Measurements from ENCODE around the gene KRT4. TPM values are rescaled to one million over a fixed set of nuclear protein-coding genes. Genes with fewer than 3 reads are reported as not detected.
"Not testable (repeated sequence)": the region's sequence is repeated elsewhere in the genome, so short reads cannot be mapped to it uniquely, and the experiment has no call there.

KRT4 gene
- total and polyA plus RNA-seq, 3 experiments from 2014 or later: not detected

GRCh38 chr12:52796839-52797528 is 16.9 kb downstream of the KRT4 start:
- H3K9me3 Mint-ChIP-seq: peaks cover 0 to 1% (median 0%) of the 10 kb centered on the region in 5 donors
- no peak for DNase-seq
- H3K36me3 Mint-ChIP-seq: peaks cover 0 to 3% (median 0%) of the 10 kb centered on the region in 3 donors
- CTCF ChIA-PET: no interaction called here
- Histone ChIP-seq H3K36me3 (ENCODE audit: insufficient read depth, low read length) (no peaks in the 10 kb centered on the region), H3K4me1 (ENCODE audit: insufficient read depth, low read length) (no peaks in the 10 kb centered on the region), H3K27me3 (ENCODE audit: insufficient read depth, low read length, poor library complexity, severe bottlenecking) (no peaks in the 10 kb centered on the region), H3K9me3 (ENCODE audit: low read length) (no peaks in the 10 kb centered on the region), H3K27ac (ENCODE audit: low read depth, low read length) (no peak overlapping the region), H3K4me3 (ENCODE audit: low read length) (no peak overlapping the region)
- POLR2A ChIA-PET: no interaction called here
- H3K27ac Mint-ChIP-seq: peak overlapping the region in 1 of 8 donors; percentile 54
- H3K27me3 Mint-ChIP-seq: peaks cover 8 to 17% of the 10 kb centered on the region in 2 donors
- no peaks in the 10 kb centered on the region for H3K4me1 Mint-ChIP-seq
- H3K4me3 Mint-ChIP-seq: no peak overlapping the region

GRCh38 chr12:52796429-52796794 is 17.5 kb downstream of the KRT4 start:
- no peaks in the 10 kb centered on the region for H3K36me3 ChIP-seq (ENCODE audit: insufficient read depth, low read length)
- no peak overlapping the region for H3K4me3 Mint-ChIP-seq
- H3K4me1 ChIP-seq (ENCODE audit: insufficient read depth, low read length): no peaks in the 10 kb centered on the region
- H3K27ac ChIP-seq (ENCODE audit: low read depth, low read length): no peak overlapping the region
- H3K9me3 Mint-ChIP-seq: peaks cover 0 to 1% (median 0%) of the 10 kb centered on the region in 5 donors
- peaks cover 0 to 3% (median 0%) of the 10 kb centered on the region in 3 donors for H3K36me3 Mint-ChIP-seq
- H3K9me3 ChIP-seq (ENCODE audit: low read length): no peaks in the 10 kb centered on the region
- peaks cover 10 to 22% of the 10 kb centered on the region in 2 donors for H3K27me3 Mint-ChIP-seq
- no peaks in the 10 kb centered on the region for H3K4me1 Mint-ChIP-seq
- H3K27ac Mint-ChIP-seq: peak overlapping the region in 1 of 8 donors; percentile 54
- no peaks in the 10 kb centered on the region for H3K27me3 ChIP-seq (ENCODE audit: insufficient read depth, low read length, poor library complexity, severe bottlenecking)
- no peak for DNase-seq
- CTCF ChIA-PET: no interaction called here
- no peak overlapping the region for H3K4me3 ChIP-seq (ENCODE audit: low read length)
- POLR2A ChIA-PET: no interaction called here

- H3K4me1 ChIP-seq (ENCODE audit: insufficient read depth, low read length): no peaks in the 10 kb centered on the region
- H3K36me3 Mint-ChIP-seq: peaks cover 0 to 3% (median 0%) of the 10 kb centered on the region in 3 donors
- H3K27ac Mint-ChIP-seq: peak within 1 kb of the TSS in 1 of 8 donors; percentile 54
- H3K27me3 ChIP-seq (ENCODE audit: insufficient read depth, low read length, poor library complexity, severe bottlenecking): no peaks in the 10 kb centered on the region
- no peak within 1 kb of the TSS for H3K27ac ChIP-seq (ENCODE audit: low read depth, low read length)
- POLR2A ChIA-PET: no interaction called here
- H3K4me3 Mint-ChIP-seq: no peak within 1 kb of the TSS
- H3K9me3 Mint-ChIP-seq: peaks cover 0 to 1% (median 0%) of the 10 kb centered on the region in 5 donors
- CTCF ChIA-PET: no interaction called here
- H3K9me3 ChIP-seq (ENCODE audit: low read length): no peaks in the 10 kb centered on the region
- H3K4me3 ChIP-seq (ENCODE audit: low read length): no peak within 1 kb of the TSS
- DNase-seq: no peak
- peaks cover 10 to 22% of the 10 kb centered on the region in 2 donors for H3K27me3 Mint-ChIP-seq
- no peaks in the 10 kb centered on the region for H3K36me3 ChIP-seq (ENCODE audit: insufficient read depth, low read length)
- H3K4me1 Mint-ChIP-seq: no peaks in the 10 kb centered on the region
These were observed 18.1 kb downstream of the KRT4 start, which contains the start of gene KRT3 for GRCh38 chr12:52795694-52796428. KRT3 (minus strand) TSS chr12:52796117; CDS start chr12:52796042, 75 bp downstream.

DNA sequence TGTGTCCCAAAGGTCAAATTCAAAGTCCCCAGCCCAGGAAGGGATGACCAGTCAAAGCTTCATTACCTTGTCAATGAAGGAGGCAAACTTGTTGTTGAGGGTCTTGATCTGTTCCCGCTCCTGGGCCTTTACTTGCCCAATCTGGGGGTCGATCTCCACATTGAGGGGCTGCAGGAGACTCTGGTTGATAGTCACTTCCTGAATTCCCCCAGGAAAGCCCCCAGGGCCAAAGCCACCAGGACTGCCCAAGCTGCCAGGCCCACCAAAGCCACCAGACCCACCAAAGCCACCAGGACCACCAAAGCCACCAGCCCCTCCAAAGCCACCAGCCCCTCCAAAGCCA is 18.6 kb downstream of the KRT4 start:
- H3K4me3 ChIP-seq (ENCODE audit: low read length); H3K27ac Mint-ChIP-seq; H3K36me3 Mint-ChIP-seq; DNase-seq; H3K27me3 ChIP-seq (ENCODE audit: insufficient read depth, low read length, poor library complexity, severe bottlenecking); CTCF ChIA-PET; H3K27ac ChIP-seq (ENCODE audit: low read depth, low read length); POLR2A ChIA-PET; H3K9me3 Mint-ChIP-seq; H3K4me3 Mint-ChIP-seq; H3K36me3 ChIP-seq (ENCODE audit: insufficient read depth, low read length); H3K9me3 ChIP-seq (ENCODE audit: low read length); H3K4me1 ChIP-seq (ENCODE audit: insufficient read depth, low read length); H3K4me1 Mint-ChIP-seq: not testable (repeated sequence)
- H3K27me3 Mint-ChIP-seq: peaks cover 10 to 26% of the 10 kb centered on the region in 2 donors

GRCh38 chr12:52794479-52795331 is 19.2 kb downstream of the KRT4 start:
- H3K4me3 ChIP-seq (ENCODE audit: low read length): no peak overlapping the region
- H3K36me3 Mint-ChIP-seq: peaks cover 0 to 3% (median 0%) of the 10 kb centered on the region in 3 donors
- no peak overlapping the region for H3K27ac ChIP-seq (ENCODE audit: low read depth, low read length)
- no peak overlapping the region for H3K4me3 Mint-ChIP-seq
- peaks cover 10 to 32% of the 10 kb centered on the region in 2 donors for H3K27me3 Mint-ChIP-seq
- peaks cover 0 to 1% (median 0%) of the 10 kb centered on the region in 5 donors for H3K9me3 Mint-ChIP-seq
- H3K4me1 Mint-ChIP-seq: peaks cover 0 to 6% (median 0%) of the 10 kb centered on the region in 3 donors
- POLR2A ChIA-PET: no interaction called here
- no peak for DNase-seq
- H3K36me3 ChIP-seq (ENCODE audit: insufficient read depth, low read length): no peaks in the 10 kb centered on the region
- peaks cover 8% of the 10 kb centered on the region for H3K27me3 ChIP-seq (ENCODE audit: insufficient read depth, low read length, poor library complexity, severe bottlenecking)
- H3K4me1 ChIP-seq (ENCODE audit: insufficient read depth, low read length): no peaks in the 10 kb centered on the region
- CTCF ChIA-PET: no interaction called here
- H3K9me3 ChIP-seq (ENCODE audit: low read length): no peaks in the 10 kb centered on the region
- H3K27ac Mint-ChIP-seq: no peak overlapping the region

GRCh38 chr12:52792185-52793029 is 21.5 kb downstream of the KRT4 start:
- Mint-ChIP-seq H3K4me3 (no peak overlapping the region), H3K27ac (peak overlapping the region in 1 of 8 donors; percentile 73), H3K36me3 (peaks cover 0 to 3% (median 2%) of the 10 kb centered on the region in 3 donors), H3K9me3 (peaks cover 0 to 1% (median 0%) of the 10 kb centered on the region in 5 donors), H3K4me1 (peaks cover 0 to 10% (median 1%) of the 10 kb centered on the region in 3 donors), H3K27me3 (peaks cover 11 to 54% of the 10 kb centered on the region in 2 donors)
- peaks cover 8% of the 10 kb centered on the region for H3K27me3 ChIP-seq (ENCODE audit: insufficient read depth, low read length, poor library complexity, severe bottlenecking)
- no peak overlapping the region for H3K27ac ChIP-seq (ENCODE audit: low read depth, low read length)
- H3K4me3 ChIP-seq (ENCODE audit: low read length): no peak overlapping the region
- ChIA-PET POLR2A (no interaction called here), CTCF (no interaction called here)
- no peak for DNase-seq
- no peaks in the 10 kb centered on the region for H3K4me1 ChIP-seq (ENCODE audit: insufficient read depth, low read length)
- no peaks in the 10 kb centered on the region for H3K36me3 ChIP-seq (ENCODE audit: insufficient read depth, low read length)
- no peaks in the 10 kb centered on the region for H3K9me3 ChIP-seq (ENCODE audit: low read length)

DNA sequence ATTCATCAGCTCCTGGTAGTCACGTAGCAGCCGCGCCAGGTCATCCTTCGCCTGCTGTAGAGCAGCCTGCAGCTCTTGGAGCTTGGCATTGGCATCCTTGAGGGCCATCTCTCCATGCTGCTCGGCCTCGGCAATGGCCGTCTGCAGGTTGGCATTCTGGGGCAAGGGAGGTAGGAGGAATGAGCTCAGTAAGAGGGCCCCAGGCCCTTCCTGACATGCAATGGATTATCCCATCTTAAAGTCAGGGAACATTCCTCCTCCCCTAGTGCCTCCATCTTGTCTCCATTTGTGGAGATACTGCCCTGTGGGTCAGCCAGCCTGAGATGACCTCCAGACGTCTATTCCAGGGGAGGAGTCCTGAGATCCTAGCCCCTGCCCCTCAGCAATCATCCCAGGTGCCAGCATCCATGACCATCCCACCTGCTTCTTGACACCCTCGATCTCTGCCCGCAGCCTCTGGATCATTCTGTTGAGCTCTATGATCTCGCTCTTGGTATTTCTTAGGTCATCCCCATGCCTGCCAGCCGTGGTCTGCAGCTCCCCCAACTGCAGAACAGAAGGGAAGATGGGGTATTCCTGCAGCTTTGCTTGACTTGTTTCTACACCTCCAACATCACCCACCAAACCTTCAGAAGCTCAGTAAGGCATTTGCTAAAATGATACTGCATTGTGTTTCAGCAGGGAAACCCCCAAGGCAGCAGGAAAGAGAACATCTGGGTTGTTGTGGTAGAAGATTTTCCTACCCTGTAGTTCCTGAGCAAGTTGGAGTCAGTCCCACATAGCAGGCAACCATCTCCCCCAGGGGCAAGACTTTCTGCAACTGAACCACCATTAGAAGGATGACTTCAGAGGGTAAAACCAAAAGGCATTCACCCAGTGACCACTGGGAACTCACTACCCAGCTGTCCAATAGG is 22.4 kb downstream of the KRT4 start:
- no peak overlapping the region for H3K27ac ChIP-seq (ENCODE audit: low read depth, low read length)
- H3K9me3 Mint-ChIP-seq: peaks cover 0 to 1% (median 0%) of the 10 kb centered on the region in 5 donors
- peaks cover 8% of the 10 kb centered on the region for H3K27me3 ChIP-seq (ENCODE audit: insufficient read depth, low read length, poor library complexity, severe bottlenecking)
- H3K36me3 ChIP-seq (ENCODE audit: insufficient read depth, low read length): no peaks in the 10 kb centered on the region
- peaks cover 0 to 3% (median 2%) of the 10 kb centered on the region in 3 donors for H3K36me3 Mint-ChIP-seq
- no peak for DNase-seq
- H3K27ac Mint-ChIP-seq: no peak overlapping the region
- no peaks in the 10 kb centered on the region for H3K9me3 ChIP-seq (ENCODE audit: low read length)
- no peak overlapping the region for H3K4me3 Mint-ChIP-seq
- POLR2A ChIA-PET: no interaction called here
- H3K4me3 ChIP-seq (ENCODE audit: low read length): no peak overlapping the region
- peaks cover 0 to 10% (median 1%) of the 10 kb centered on the region in 3 donors for H3K4me1 Mint-ChIP-seq
- H3K4me1 ChIP-seq (ENCODE audit: insufficient read depth, low read length): no peaks in the 10 kb centered on the region
- peaks cover 11 to 55% of the 10 kb centered on the region in 2 donors for H3K27me3 Mint-ChIP-seq
- CTCF ChIA-PET: no interaction called here
